ENCODE data around the gene LOXHD1.

DNA sequence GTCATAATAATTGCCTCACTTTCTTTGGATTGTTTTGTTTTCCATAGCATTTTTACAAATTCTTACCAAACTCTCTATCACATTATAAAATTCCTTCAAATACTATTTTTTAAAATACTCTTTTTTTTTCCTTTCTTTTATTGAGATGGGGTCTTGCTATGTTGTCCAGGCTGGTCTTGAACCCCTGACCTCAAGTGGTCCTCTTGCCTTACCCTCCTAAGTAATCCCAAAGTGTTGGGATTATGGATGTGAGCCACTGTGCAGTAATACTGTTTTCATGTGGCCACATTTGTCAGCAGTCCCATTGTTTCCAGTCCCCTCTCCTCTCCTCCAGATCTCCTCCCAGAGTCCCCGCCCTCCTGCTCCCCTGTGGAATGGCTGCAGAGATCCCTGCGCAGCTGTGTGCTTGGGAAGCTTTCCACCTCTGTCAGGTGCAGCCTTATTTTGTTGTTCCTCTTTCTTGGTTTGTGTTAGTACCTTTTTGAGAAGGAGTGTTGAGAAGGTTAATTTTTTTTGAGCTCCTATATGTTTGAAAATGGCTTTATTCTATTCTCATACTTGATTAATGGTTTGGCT, 227.3 kb downstream of the LOXHD1 start:
- no peak for TF ChIP-seq TCF7 (CRISPR knock-in tag; IDR thresholded peaks at IDR 0.05; ENCODE audit: low read depth)
- TF ChIP-seq, protein P1, sequence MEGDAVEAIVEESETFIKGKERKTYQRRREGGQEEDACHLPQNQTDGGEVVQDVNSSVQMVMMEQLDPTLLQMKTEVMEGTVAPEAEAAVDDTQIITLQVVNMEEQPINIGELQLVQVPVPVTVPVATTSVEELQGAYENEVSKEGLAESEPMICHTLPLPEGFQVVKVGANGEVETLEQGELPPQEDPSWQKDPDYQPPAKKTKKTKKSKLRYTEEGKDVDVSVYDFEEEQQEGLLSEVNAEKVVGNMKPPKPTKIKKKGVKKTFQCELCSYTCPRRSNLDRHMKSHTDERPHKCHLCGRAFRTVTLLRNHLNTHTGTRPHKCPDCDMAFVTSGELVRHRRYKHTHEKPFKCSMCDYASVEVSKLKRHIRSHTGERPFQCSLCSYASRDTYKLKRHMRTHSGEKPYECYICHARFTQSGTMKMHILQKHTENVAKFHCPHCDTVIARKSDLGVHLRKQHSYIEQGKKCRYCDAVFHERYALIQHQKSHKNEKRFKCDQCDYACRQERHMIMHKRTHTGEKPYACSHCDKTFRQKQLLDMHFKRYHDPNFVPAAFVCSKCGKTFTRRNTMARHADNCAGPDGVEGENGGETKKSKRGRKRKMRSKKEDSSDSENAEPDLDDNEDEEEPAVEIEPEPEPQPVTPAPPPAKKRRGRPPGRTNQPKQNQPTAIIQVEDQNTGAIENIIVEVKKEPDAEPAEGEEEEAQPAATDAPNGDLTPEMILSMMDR (IDR thresholded peaks at IDR 0.05), result no peak
